GM23248 (cell line): ENCODE data around the gene LIME1.

Source experiments
- EZH2 ChIP-seq: fragments of 200-600 bp; sonication (generic); IDR thresholded peaks from 2 replicates; pipeline ENCODE4 v1.6.1; 2018; ENCODE audit warnings: antibody characterized with exemption, mild to moderate bottlenecking; ENCODE audit not compliant: insufficient read depth, poor library complexity, severe bottlenecking
- EZH2phosphoT487 ChIP-seq: fragments of 200-600 bp; sonication (generic); IDR thresholded peaks from 2 replicates; pipeline ENCODE4 v1.6.1; 2018; ENCODE audit warnings: antibody characterized with exemption, moderate library complexity, mild to moderate bottlenecking, low read depth; ENCODE audit not compliant: insufficient read depth

GRCh38 chr20:63703976-63704748 lies 32.3 kb upstream of the LIME1 start:
- no peak for TF ChIP-seq EZH2
- no peak for TF ChIP-seq EZH2phosphoT487
